Muscle layer of colon (tissue), 2 donors: Measurements from ENCODE around the gene AGAP3.
A peak's percentile ranks its signal among the peaks of the same experiment; 100 is the strongest.

Source experiments
- H3K27ac ChIP-seq: one replicate; pipeline ENCODE4 v1.7.0; 2013; ENCODE audit warnings: low read depth, mild to moderate bottlenecking, low read length, moderate library complexity
- H3K27me3 ChIP-seq, 2 donors: one replicate each; pipeline ENCODE4 v1.7.0; 2013; ENCODE audit warnings: low read length in 2 of 2, mild to moderate bottlenecking in 2 of 2; ENCODE audit not compliant: insufficient read depth in 2 of 2, control insufficient read depth in 1 of 2
- H3K36me3 ChIP-seq: one replicate; pipeline ENCODE4 v1.7.0; 2013; ENCODE audit warnings: mild to moderate bottlenecking, low read length; ENCODE audit not compliant: insufficient read depth
- H3K4me1 ChIP-seq: one replicate; pipeline ENCODE4 v1.7.0; 2013; ENCODE audit warnings: mild to moderate bottlenecking, low read length; ENCODE audit not compliant: insufficient read depth
- H3K4me3 ChIP-seq, 2 donors: one replicate each; pipeline ENCODE4 v1.7.0; 2013; ENCODE audit warnings: low read length in 2 of 2, low read depth in 1 of 2, mild to moderate bottlenecking in 1 of 2, moderate library complexity in 1 of 2
- H3K9ac ChIP-seq: one replicate; pipeline ENCODE4 v1.7.0; 2013; ENCODE audit warnings: low read length
- H3K9me3 ChIP-seq: one replicate; pipeline ENCODE4 v1.7.0; 2013; ENCODE audit warnings: mild to moderate bottlenecking, low read length
- donor health status: abdominal sarcoma.
- donor health status: Adenocarcinoma of cecum.

AGAP3 gene

GRCh38 chr7:151077705-151078232, 8.5 kb upstream of the AGAP3 start:
- Histone ChIP-seq H3K4me1 (peaks cover 43% of the 10 kb centered on the region), H3K36me3 (peaks cover 29% of the 10 kb centered on the region), H3K9ac (no peak overlapping the region), H3K9me3 (no peaks in the 10 kb centered on the region), H3K4me3 (no peak overlapping the region), H3K27ac (peak overlapping the region; percentile 24), H3K27me3 (no peaks in the 10 kb centered on the region)

GRCh38 chr7:151078233-151079040, 7.8 kb upstream of the AGAP3 start:
- no peak overlapping the region for H3K9ac ChIP-seq
- H3K36me3 ChIP-seq = peaks cover 29% of the 10 kb centered on the region
- no peaks in the 10 kb centered on the region for H3K27me3 ChIP-seq
- no peak overlapping the region for H3K4me3 ChIP-seq
- no peaks in the 10 kb centered on the region for H3K9me3 ChIP-seq
- peaks cover 44% of the 10 kb centered on the region for H3K4me1 ChIP-seq
- peak overlapping the region; percentile 24 for H3K27ac ChIP-seq

- H3K27me3 ChIP-seq = no peaks in the 10 kb centered on the region
- H3K9me3 ChIP-seq = no peaks in the 10 kb centered on the region
- H3K27ac ChIP-seq = peak overlapping the region; percentile 91
- H3K36me3 ChIP-seq = peaks cover 22% of the 10 kb centered on the region
- peak overlapping the region; percentile 58 for H3K9ac ChIP-seq
- H3K4me3 ChIP-seq = peak overlapping the region; percentile 77 to 85
- H3K4me1 ChIP-seq = peaks cover 44% of the 10 kb centered on the region
These were observed 6.9 kb upstream of the AGAP3 start for GRCh38 chr7:151079199-151079910.

- peaks cover 14% of the 10 kb centered on the region for H3K36me3 ChIP-seq
- peaks cover 45% of the 10 kb centered on the region for H3K4me1 ChIP-seq
- peak overlapping the region; percentile 58 for H3K9ac ChIP-seq
- H3K27ac ChIP-seq = peak overlapping the region; percentile 91
- no peaks in the 10 kb centered on the region for H3K27me3 ChIP-seq
- peak overlapping the region; percentile 77 to 85 for H3K4me3 ChIP-seq
- H3K9me3 ChIP-seq = no peaks in the 10 kb centered on the region
These were observed 6.2 kb upstream of the AGAP3 start for GRCh38 chr7:151080067-151080521.

GRCh38 chr7:151080522-151081169, 5.6 kb upstream of the AGAP3 start, which contains the start of gene FASTK:
TSS of gene FASTK (minus strand) at chr7:151080809. CDS start at chr7:151080766, 43 bp downstream.
- H3K27me3 ChIP-seq = no peaks in the 10 kb centered on the region
- peaks cover 51% of the 10 kb centered on the region for H3K4me1 ChIP-seq
- peak within 1 kb of the TSS; percentile 74 for H3K9ac ChIP-seq
- H3K4me3 ChIP-seq = peak within 1 kb of the TSS; percentile 77 to 85
- H3K36me3 ChIP-seq = peaks cover 9% of the 10 kb centered on the region
- no peaks in the 10 kb centered on the region for H3K9me3 ChIP-seq
- H3K27ac ChIP-seq = peak within 1 kb of the TSS; percentile 91

- H3K27ac ChIP-seq = peak overlapping the region; percentile 91
- peaks cover 53% of the 10 kb centered on the region for H3K4me1 ChIP-seq
These were observed 4.8 kb upstream of the AGAP3 start for GRCh38 chr7:151081170-151082101.

GRCh38 chr7:151082141-151083070, 3.9 kb upstream of the AGAP3 start:
- peak overlapping the region; percentile 80 for H3K9ac ChIP-seq
- H3K36me3 ChIP-seq = no peaks in the 10 kb centered on the region
- H3K27me3 ChIP-seq = no peaks in the 10 kb centered on the region
- H3K4me3 ChIP-seq = peak overlapping the region; percentile 65 to 84
- peaks cover 50% of the 10 kb centered on the region for H3K4me1 ChIP-seq
- H3K9me3 ChIP-seq = no peaks in the 10 kb centered on the region
- peak overlapping the region; percentile 91 for H3K27ac ChIP-seq

More at GRCh38 chr7:151081170-151082101, 4.8 kb upstream of the AGAP3 start:
- Histone ChIP-seq H3K4me3 (peak overlapping the region; percentile 9 to 65), H3K9ac (peak overlapping the region; percentile 74), H3K27me3 (no peaks in the 10 kb centered on the region), H3K36me3 (peaks cover under 1% of the 10 kb centered on the region), H3K9me3 (no peaks in the 10 kb centered on the region)

GRCh38 chr7:151083071-151083823, 3.0 kb upstream of the AGAP3 start, which contains the start of gene TMUB1:
TSS of gene TMUB1 (minus strand) at chr7:151083493. CDS start at chr7:151082563, 930 bp downstream.
- peaks cover 48% of the 10 kb centered on the region for H3K4me1 ChIP-seq
- peak within 1 kb of the TSS; percentile 91 for H3K27ac ChIP-seq
- H3K9ac ChIP-seq = peak within 1 kb of the TSS; percentile 80
- H3K9me3 ChIP-seq = no peaks in the 10 kb centered on the region
- H3K4me3 ChIP-seq = peak within 1 kb of the TSS; percentile 65 to 84
- no peaks in the 10 kb centered on the region for H3K27me3 ChIP-seq
- no peaks in the 10 kb centered on the region for H3K36me3 ChIP-seq

- Histone ChIP-seq H3K36me3 (no peaks in the 10 kb centered on the region), H3K9ac (no peak overlapping the region), H3K27ac (peak overlapping the region; percentile 91), H3K9me3 (no peaks in the 10 kb centered on the region), H3K4me1 (peaks cover 48% of the 10 kb centered on the region), H3K27me3 (no peaks in the 10 kb centered on the region), H3K4me3 (peak overlapping the region; percentile 65 to 84)
These were observed 2.5 kb upstream of the AGAP3 start for GRCh38 chr7:151083824-151084160.
